ENCODE results near the gene TMBIM6. TPM values are rescaled to one million over a fixed set of nuclear protein-coding genes. Genes with fewer than 3 reads are reported as not detected.
A peak's percentile ranks its signal among the peaks of the same experiment; 100 is the strongest.
"Not testable (repeated sequence)": the region's sequence is repeated elsewhere in the genome, so short reads cannot be mapped to it uniquely, and the experiment has no call there.

Gene TMBIM6
- polyA plus RNA-seq, 6 donors from 2014 or later, result 740 to 1,714 (median 822) TPM

DNA sequence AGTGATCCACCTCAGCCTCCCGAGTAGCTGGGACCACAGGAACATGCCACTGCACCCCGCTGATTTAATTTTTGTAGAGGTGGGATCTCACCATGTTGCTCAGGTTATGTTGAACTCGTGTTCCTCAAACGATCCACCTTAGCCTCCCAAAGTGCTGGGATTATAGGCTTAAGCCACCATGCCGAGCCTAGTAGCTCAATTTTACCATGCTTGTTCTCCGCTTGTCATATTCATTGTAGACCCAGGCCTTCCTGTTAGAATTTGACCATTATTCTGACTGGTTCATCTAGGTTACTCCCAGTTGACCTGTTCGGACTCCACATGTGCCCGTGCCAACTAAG lies 24.7 kb downstream of the TMBIM6 start:
- DNase-seq (no peak), ATAC-seq (ENCODE audit: low read depth in 2 of 2) (no peak)
- peaks cover 7 to 22% of the 10 kb centered on the region in 2 donors for H3K36me3 Mint-ChIP-seq
- peaks cover 15 to 31% (median 18%) of the 10 kb centered on the region in 3 donors for H3K4me1 Mint-ChIP-seq
- peak overlapping the region in 2 of 8 donors; percentile 55 to 68 for H3K4me3 Mint-ChIP-seq
- peak overlapping the region in 3 of 6 donors; percentile 13 to 66 (median 65) for H3K27ac Mint-ChIP-seq
- H3K9me3 Mint-ChIP-seq, result no peaks in the 10 kb centered on the region
- H3K27me3 Mint-ChIP-seq, result peaks cover 0 to 4% (median 0%) of the 10 kb centered on the region in 3 donors

DNA sequence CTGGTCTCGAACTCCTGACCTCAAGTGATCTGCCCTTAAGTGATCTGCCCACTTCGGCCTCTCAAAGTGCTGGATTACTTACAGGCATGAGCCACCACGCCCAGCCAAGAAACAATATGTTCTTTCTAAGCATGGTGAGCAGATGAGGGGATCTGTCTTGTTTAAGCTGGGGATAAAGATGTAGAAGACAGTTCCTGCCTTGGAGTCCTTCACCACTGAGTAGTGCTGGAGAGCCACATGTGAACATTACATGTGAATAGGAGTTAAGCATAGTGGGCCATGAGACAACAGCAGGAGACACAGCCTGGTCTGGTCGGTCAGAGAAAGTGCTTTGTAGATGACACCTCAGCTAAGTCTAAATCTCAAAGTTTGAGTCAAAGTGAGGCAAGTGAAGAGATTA lies 26.0 kb downstream of the TMBIM6 start:
- Mint-ChIP-seq H3K4me3 (peak overlapping the region in 1 of 8 donors; percentile 54), H3K4me1 (peaks cover 11 to 28% (median 15%) of the 10 kb centered on the region in 3 donors), H3K27me3 (peaks cover 0 to 4% (median 0%) of the 10 kb centered on the region in 3 donors), H3K27ac (peak overlapping the region in 3 of 6 donors; percentile 16 to 79 (median 65)), H3K36me3 (peaks cover 0 to 13% of the 10 kb centered on the region in 2 donors), H3K9me3 (no peaks in the 10 kb centered on the region)
- ATAC-seq (ENCODE audit: low read depth in 2 of 2) (no peak), DNase-seq (no peak)

DNA sequence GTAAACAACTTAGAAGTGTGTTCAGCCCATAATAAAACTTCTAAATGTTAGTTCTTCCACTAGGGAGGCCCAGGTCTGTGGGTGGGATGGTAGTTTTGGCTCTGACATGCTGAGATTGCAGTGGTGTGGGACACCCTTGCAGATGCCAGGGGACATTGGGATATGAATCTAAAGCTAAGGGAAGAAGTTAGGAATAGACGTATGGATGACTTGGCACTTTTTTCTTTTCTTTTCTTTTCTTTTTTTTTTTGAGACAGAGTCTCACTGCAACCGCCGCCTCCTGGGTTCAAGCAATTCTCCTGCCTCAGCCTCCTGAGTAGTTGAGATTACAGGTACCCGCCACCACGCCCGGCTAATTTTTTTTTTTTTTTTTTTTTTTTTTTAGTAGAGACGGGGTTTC lies 31.7 kb downstream of the TMBIM6 start:
- not testable (repeated sequence) for H3K27ac Mint-ChIP-seq; H3K9me3 Mint-ChIP-seq; H3K36me3 Mint-ChIP-seq; H3K4me3 Mint-ChIP-seq; DNase-seq; H3K27me3 Mint-ChIP-seq; ATAC-seq (ENCODE audit: low read depth in 2 of 2)
- peaks cover 9 to 14% (median 12%) of the 10 kb centered on the region in 3 donors for H3K4me1 Mint-ChIP-seq

DNA sequence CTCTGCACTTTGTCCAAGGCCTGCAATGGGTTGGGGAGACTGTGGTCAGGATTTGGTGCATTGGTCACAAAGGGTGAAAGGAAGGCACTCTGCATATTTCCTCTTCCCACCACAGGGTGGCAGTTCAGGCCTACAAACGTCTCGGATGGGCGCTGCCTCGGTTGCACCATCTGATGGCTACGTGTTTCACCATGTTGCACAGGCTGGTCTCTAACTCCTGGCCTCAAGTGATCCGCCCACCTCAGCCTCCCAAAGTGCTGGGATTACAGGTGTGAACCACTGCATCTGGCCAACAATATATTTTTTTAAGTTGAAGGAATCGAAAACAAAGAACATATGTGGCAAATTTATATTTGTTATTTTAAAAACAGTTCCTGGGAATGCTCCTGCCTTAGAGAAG lies 35.1 kb downstream of the TMBIM6 start:
- peaks cover 13 to 18% (median 17%) of the 10 kb centered on the region in 3 donors for H3K4me1 Mint-ChIP-seq
- H3K27ac Mint-ChIP-seq, result no peak overlapping the region
- H3K36me3 Mint-ChIP-seq, result no peaks in the 10 kb centered on the region
- no peak overlapping the region for H3K4me3 Mint-ChIP-seq
- ATAC-seq (ENCODE audit: low read depth in 2 of 2) (peak; percentile 67 to 71), DNase-seq (peak; percentile 31)
- peaks cover 0 to 2% (median 0%) of the 10 kb centered on the region in 7 donors for H3K9me3 Mint-ChIP-seq
- H3K27me3 Mint-ChIP-seq, result peaks cover 23 to 35% (median 24%) of the 10 kb centered on the region in 3 donors

DNA sequence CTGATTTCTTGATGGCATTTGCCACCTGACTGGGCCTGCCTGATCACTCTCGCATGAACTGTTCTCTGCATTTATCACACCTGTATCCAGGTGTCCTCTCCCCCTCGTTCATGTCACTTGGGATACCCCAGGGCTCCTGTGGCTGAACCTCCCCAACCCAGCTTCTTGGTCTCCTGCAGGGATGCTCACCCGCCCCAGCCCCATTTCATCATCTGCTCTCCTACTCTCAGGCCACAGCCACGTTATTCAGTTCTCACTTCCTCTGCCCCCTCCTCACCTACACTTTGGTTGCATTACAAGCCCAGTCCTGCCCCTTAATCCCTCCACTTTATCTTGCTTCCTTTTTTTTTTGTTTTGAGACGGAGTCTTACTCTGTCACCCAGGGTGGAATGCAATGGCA lies 35.5 kb downstream of the TMBIM6 start:
- peaks cover 0 to 2% (median 0%) of the 10 kb centered on the region in 7 donors for H3K9me3 Mint-ChIP-seq
- DNase-seq, result no peak
- peaks cover 23 to 35% (median 24%) of the 10 kb centered on the region in 3 donors for H3K27me3 Mint-ChIP-seq

DNA sequence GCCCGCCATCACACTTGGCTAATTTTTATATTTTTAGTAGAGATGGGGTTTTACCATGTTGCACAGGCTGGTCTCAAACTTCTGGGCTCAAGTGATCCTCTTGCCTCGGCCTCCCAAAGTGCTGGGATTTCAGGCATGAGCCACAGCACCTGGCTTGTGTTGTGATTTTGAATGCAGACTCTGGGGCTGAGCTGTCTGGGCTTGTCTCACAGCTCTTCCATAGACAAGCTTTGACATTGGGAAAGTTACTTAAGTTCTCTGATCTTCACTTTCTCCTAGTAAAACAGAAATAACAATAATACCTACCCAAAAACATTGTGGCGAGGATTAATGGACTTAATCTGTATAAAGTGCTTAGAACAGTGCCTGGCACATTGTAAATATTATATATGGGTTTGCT lies 36.0 kb downstream of the TMBIM6 start:
- Mint-ChIP-seq H3K36me3 (no peaks in the 10 kb centered on the region), H3K27ac (no peak overlapping the region), H3K27me3 (peaks cover 23 to 35% (median 24%) of the 10 kb centered on the region in 3 donors), H3K4me3 (no peak overlapping the region), H3K9me3 (peaks cover 0 to 2% (median 0%) of the 10 kb centered on the region in 7 donors), H3K4me1 (peaks cover 13 to 18% (median 17%) of the 10 kb centered on the region in 3 donors)
- no peak for ATAC-seq (ENCODE audit: low read depth in 2 of 2)
- no peak for DNase-seq

More for the DNA sequence above, 35.5 kb downstream of the TMBIM6 start:
- Mint-ChIP-seq H3K4me1 (peaks cover 13 to 18% (median 17%) of the 10 kb centered on the region in 3 donors), H3K27ac (peak overlapping the region in 1 of 6 donors; percentile 85), H3K4me3 (no peak overlapping the region), H3K36me3 (no peaks in the 10 kb centered on the region)
- no peak for ATAC-seq (ENCODE audit: low read depth in 2 of 2)

DNA sequence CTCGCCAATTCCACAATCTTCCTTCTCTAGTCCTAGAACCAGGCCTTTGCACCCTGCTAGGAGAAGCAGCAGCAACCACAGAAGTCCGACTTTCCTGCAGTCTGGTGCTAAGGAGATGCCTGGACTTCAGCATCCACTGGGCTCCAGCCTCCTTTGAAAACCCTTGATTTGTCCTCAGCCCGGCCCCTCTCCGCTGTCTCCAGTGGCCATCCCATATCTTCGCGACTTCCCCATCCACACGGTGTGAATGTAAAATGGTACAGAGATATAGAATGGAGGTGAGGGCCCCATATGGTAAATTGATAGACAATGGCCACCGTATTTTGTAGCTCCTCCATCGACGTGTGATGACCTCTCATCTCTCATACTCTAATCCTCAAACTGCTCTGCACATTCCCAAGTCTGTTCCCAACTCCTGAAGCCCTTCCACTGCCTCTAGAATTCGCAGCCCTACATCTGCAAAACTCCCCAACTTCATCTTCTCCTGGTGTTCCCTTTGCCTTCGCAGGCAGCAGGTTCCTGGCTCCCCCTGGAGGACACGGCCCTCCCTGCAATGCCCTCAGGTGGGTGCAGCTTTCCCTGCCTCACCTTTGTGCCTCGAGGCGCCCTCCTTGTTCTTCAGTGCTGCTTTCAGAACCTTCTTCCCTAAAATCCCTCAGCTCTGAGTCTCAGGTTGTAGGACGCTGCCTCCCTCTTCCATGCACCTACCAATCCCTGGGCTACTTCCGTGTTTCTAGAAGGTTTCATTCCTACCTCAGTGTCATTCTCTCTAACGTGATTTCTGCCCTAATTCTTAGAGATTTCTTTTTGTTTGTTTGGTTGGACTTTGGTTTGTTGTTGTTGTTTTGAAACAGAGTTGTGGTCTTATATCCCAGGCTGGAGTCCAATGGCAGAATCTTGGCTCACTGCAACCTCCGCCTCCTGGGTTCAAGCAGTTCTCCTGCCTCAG lies 36.7 kb downstream of the TMBIM6 start:
- no peaks in the 10 kb centered on the region for H3K36me3 Mint-ChIP-seq
- ATAC-seq (ENCODE audit: low read depth in 2 of 2), result peak; percentile 68 to 82
- peaks cover 23 to 35% (median 24%) of the 10 kb centered on the region in 3 donors for H3K27me3 Mint-ChIP-seq
- DNase-seq, result peak; percentile 55
- peaks cover 13 to 18% (median 17%) of the 10 kb centered on the region in 3 donors for H3K4me1 Mint-ChIP-seq
- H3K4me3 Mint-ChIP-seq, result peak overlapping the region in 2 of 8 donors; percentile 11 to 35
- peak overlapping the region in 1 of 6 donors; percentile 77 for H3K27ac Mint-ChIP-seq
- H3K9me3 Mint-ChIP-seq, result peaks cover 0 to 2% (median 0%) of the 10 kb centered on the region in 7 donors

DNA sequence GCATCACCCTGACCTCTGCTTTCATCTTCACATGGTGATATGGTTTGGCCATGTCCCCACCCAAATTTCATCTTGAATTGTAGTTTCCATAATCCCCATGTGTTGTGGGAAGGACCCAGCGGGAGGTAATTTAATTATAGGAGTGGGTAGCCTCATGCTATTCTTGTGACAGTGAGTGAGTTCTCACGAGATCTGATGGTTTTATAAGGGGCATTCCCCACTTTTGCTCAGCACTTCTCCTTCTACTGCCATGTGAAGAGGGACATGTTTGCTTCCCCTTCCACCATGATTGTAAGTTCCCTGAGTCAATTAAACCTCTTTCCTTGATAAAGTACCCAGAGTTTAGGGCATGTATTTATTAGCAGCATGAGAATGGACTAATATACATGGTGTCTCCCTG lies 38.2 kb downstream of the TMBIM6 start:
- H3K27me3 Mint-ChIP-seq, result peaks cover 30 to 48% (median 37%) of the 10 kb centered on the region in 3 donors
- H3K4me1 Mint-ChIP-seq, result peaks cover 13 to 25% (median 17%) of the 10 kb centered on the region in 3 donors
- ATAC-seq (ENCODE audit: low read depth in 2 of 2), result no peak
- H3K27ac Mint-ChIP-seq, result no peak overlapping the region
- peaks cover 0 to 2% (median 0%) of the 10 kb centered on the region in 7 donors for H3K9me3 Mint-ChIP-seq
- H3K36me3 Mint-ChIP-seq, result no peaks in the 10 kb centered on the region
- DNase-seq, result no peak
- no peak overlapping the region for H3K4me3 Mint-ChIP-seq

DNA sequence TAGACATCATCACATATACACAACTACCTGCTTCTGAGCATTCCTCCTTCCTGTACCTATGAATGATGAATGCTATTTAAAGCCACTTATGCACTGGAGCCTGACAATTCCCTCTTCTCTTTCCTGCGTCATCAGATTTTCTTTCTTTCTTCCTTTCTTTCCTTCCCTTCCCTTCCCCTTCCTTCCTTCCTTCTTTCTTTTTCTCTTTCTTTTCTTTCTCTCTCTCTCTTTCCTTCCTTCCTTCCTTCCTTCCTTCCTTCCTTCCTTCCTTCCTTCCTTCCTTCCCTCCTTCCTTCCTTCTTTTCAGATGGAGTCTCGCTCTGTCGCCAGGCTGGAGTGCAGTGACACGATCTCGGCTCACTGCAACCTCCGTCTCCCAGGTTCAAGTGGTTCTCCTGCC lies 39.6 kb downstream of the TMBIM6 start:
- H3K27ac Mint-ChIP-seq; H3K4me3 Mint-ChIP-seq; H3K9me3 Mint-ChIP-seq; DNase-seq; H3K36me3 Mint-ChIP-seq; ATAC-seq (ENCODE audit: low read depth in 2 of 2): not testable (repeated sequence)
- peaks cover 13 to 25% (median 17%) of the 10 kb centered on the region in 3 donors for H3K4me1 Mint-ChIP-seq
- peaks cover 30 to 48% (median 37%) of the 10 kb centered on the region in 3 donors for H3K27me3 Mint-ChIP-seq

DNA sequence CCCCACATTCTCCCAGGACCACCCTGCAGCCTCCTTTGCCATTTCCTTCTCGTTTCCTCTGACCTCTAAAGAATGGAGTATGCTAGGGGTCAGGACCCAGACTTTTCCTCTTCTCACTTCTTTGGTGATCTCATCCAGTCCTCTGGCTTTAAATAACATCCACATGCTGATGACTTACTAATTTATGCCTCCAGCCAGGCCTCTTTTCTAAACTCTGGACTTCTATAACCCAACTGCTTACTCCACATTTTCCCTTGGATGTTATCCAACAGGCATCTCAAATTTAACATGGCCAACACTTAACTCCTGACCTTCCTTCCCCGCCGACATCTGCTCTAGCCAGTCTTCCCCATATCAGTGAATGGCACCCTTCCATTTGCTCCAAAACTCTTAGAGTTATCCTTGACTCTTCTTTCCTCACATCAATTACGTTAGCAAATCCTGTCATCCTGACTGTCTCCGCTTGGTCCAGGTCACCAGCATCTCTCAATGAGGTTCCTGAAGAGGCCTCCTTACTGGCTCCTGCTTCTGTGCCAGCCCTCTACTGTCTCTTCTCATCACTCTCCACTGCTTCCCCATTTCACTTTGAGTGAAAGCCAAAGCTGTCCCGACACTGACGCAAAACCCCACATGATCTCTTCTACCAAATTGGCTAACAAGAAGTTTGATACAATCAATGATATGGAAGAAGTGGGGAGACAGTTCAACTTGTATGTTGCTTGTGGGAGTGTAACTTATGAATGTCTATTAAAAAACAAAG lies 42.7 kb downstream of the TMBIM6 start:
- peak; percentile 52 to 73 for ATAC-seq (ENCODE audit: low read depth in 2 of 2)
- peaks cover 0 to 6% of the 10 kb centered on the region in 2 donors for H3K36me3 Mint-ChIP-seq

DNA sequence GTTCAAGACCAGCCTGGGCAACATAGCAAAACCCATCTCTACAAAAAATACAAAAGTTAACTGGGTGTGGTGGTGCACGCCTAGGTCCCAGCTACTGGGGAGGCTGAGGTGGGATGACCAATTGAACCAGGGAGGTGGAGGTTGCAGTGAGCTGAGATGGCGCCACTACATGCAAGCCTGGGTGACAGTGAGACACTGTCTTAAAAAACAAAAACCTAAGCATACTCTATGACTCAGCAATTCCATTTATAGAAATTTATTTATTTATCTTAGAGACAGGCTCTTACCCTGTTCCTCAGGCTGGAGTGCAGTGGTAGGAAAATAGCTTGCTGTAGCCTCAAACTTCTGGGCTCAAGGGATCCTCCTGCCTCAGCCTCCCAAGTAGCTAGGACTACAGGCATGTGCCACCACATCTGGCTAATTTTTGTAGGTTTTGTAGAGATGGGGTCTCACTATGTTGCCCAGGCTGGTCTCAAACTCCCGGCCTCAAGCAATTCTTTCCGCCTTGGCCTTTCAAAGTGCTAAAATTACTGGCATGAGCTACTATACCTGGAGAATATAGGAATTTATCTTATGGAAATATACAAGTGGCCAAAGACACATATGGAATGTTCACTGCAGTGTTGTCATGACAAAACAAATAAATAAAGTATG lies 43.5 kb downstream of the TMBIM6 start:
- H3K4me3 Mint-ChIP-seq, result no peak overlapping the region
- peaks cover 0 to 7% (median 7%) of the 10 kb centered on the region in 3 donors for H3K4me1 Mint-ChIP-seq
- H3K36me3 Mint-ChIP-seq, result peaks cover 0 to 9% of the 10 kb centered on the region in 2 donors
- H3K27ac Mint-ChIP-seq, result peak overlapping the region in 1 of 6 donors; percentile 54
- no peak for DNase-seq
- ATAC-seq (ENCODE audit: low read depth in 2 of 2), result no peak
- H3K27me3 Mint-ChIP-seq, result peaks cover 16 to 28% (median 27%) of the 10 kb centered on the region in 3 donors
- peaks cover 0 to 7% (median 0%) of the 10 kb centered on the region in 7 donors for H3K9me3 Mint-ChIP-seq

More for the DNA sequence above, 42.7 kb downstream of the TMBIM6 start:
- no peak overlapping the region for H3K4me3 Mint-ChIP-seq
- H3K4me1 Mint-ChIP-seq, result peaks cover 0 to 7% (median 7%) of the 10 kb centered on the region in 3 donors
- DNase-seq, result no peak
- peaks cover 0 to 8% (median 2%) of the 10 kb centered on the region in 7 donors for H3K9me3 Mint-ChIP-seq
- H3K27ac Mint-ChIP-seq, result peak overlapping the region in 1 of 6 donors; percentile 10
- H3K27me3 Mint-ChIP-seq, result peaks cover 24 to 36% (median 35%) of the 10 kb centered on the region in 3 donors

DNA sequence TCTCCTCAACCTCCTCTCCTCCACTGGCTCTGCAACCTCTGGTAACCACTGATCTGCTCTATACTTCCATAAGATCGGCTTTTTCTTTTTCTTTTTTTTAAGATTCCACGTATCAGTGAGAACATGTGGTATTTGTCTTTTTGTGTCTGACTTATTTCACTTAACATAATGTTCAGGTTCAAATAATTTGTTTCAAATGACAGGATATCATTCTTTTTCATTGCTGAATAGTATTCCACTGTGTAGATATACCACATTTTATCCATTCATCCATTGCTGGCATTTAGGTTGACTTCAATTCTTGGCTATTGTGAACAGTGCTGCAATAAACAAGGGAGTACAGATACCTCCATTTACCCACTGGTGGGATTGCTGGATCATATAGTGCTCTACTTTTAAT lies 46.3 kb downstream of the TMBIM6 start:
- Mint-ChIP-seq H3K9me3 (peaks cover 0 to 7% (median 0%) of the 10 kb centered on the region in 7 donors), H3K4me3 (no peak overlapping the region), H3K27me3 (peaks cover 7 to 13% (median 13%) of the 10 kb centered on the region in 3 donors), H3K36me3 (peaks cover 0 to 15% of the 10 kb centered on the region in 2 donors), H3K4me1 (peaks cover 0 to 7% (median 7%) of the 10 kb centered on the region in 3 donors), H3K27ac (peak overlapping the region in 1 of 6 donors; percentile 1)
- no peak for DNase-seq
- no peak for ATAC-seq (ENCODE audit: low read depth in 2 of 2)
